NCI-H446 (cell line): ENCODE measurements around the gene FRK.
"Not testable (repeated sequence)": the region's sequence is repeated elsewhere in the genome, so short reads cannot be mapped to it uniquely, and the experiment has no call there.

Experiments used
- DNase-seq, 2 experiments: peaks; one replicate each; lab custom pipeline; 2025; lab: John Stamatoyannopoulos, UW

FRK gene

DNA sequence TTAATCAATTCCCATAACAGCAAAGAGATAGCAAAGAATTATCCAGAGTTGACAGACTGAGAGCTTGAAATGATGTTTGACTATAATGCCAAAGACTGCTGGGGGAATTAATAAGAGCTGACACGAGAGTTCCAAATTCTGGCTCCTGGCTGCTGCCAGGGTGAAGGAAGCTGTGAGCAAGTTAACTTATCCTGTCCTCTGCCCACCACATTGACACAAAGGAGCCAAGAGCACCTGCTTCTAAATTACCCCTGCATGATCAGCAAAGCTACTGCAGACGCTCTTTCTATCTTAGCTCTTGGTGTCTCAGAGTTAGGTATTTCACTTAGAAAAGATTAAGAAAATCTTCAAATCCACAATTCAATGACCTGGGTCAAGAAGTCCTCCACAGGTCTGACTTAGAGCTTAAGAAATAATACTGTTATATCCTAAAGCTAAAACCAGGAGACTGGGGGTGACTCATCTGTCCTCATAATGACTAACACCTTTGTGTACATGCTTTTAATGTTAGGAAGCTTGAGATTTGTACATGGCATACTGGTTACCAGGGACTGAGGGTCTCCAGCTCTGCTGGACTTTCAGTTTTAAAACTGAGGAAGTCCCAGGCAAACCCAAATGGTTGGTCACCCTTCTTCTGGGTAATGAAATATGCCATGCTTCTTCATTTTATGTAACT lies 13.2 kb upstream of the FRK start:
- DNase-seq: no peak

DNA sequence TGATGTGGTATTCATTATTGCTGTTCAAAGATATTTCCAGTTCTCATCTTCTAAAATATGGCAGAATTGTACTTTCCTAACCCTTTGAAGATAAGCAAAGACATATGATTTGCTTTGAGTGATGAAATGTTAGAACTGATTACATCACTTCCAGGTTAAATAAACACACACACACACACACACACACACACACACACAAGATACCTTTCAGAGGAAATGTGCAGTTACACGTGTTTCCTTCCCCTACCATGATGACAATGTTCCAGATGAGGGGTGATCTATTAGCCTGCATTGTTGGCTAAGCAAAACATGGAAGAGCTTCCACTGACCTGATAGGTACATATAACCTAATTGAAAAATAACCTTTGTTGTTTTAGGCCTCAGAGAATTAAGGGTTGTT lies 11.7 kb upstream of the FRK start:
- no peak for DNase-seq

DNA sequence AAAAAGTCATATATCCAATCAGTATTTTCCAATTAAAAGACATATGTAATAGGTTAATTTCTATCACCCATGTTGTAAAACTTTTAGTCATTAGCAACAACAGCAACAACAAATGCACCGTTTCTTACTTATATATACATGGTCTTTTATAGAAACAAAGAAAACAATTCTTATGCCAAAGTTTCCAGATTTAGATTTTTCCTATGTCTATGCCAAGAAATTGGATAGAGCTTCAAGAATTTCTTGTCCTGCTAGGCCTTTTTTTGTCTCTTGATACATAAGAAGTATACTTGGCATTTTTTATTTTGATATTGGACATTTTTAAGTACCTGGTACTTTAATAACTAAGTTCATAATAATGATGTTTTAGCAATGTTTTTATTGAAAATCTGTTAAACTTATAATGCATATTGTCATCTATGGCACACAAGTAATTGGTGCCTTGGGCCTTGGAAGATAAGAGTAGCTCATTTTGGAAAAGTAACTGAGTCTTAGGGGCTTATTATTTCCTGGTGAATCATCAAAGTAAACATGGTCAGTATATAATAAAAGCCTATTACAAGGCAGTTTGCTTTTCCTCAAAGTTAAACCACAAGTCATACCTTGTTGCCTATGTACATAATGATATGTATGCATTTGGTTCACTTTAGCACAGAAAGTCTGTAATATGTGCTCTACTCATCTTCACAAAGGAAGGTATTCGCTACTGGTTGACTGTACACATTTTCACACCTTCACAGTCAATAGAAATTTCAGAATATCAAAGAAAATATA lies 10.1 kb upstream of the FRK start:
- DNase-seq: no peak

DNA sequence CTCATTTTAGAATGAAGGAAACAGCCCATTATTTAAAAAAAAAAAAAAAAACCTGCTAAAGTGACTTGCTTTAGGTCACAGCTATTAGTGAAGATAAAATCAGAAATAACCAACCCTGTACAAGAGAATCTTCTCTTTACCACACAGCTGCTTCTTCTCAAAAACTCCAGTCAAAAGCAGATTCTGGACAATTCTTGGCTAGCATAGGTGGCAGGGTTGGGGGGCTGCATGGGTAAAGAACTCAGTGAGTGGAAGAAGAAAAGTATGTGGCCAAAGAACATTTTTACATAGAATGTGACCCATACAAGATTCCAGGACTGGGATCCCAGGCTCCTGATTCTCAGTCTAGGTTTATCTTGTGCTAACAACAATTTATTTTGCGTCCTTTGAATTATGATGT lies 9.4 kb upstream of the FRK start:
- DNase-seq: no peak

DNA sequence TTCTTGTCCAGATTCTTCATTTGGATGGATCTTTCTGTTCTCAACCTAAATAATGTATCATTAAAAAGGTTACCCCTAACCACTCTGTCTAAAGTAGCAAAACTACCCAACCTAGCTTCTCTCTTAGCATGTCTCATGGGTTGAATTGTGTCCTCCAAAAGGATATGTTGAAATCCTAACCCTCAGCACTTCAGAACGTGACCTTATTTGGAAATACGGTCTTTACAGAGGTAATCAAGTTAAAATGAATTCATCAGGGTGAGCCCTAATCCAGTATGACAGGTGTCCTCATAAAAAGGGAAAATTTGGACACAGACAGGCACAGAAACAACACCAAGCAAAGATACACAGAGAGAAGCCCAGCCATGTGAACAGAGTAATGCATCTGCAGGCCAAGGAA lies 6.1 kb upstream of the FRK start:
- DNase-seq: no peak

DNA sequence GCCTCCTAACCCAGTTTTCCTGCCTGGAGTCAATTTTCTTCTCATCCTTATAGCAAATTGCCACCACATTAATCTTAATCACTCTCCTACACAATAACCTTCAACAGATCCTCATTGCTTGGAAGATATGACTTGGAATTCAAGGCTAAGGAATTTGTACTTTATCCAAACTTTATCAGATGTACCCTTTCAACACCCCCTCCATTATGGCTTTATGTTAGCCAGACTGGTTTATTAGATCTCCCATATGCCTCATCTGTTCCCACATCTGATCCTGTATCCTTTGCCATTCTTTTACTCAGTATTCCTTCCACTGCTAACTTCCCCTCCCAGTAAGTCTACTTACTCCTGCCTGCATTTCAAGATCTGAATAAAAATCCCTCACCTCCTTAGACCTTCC lies 4.0 kb upstream of the FRK start:
- DNase-seq: no peak

DNA sequence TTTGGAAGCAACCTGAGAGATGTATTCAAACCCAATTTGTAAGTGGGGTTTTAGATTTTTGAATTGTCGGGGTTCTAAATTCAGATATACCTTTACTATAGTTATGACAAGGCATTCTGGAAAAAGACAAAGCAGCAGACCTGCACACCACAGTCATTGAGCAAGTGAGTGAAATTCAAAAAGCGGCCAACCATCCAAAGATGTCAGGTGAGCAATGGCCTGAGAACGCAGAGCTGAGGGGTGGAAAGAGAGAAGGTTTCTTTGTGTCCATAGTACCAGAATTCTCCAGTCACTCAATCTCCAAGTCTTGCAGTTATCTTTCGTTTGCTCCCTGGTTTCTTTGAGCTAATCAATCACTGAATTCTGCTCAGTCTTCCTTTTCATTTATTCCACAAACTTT lies 1.8 kb upstream of the FRK start:
- no peak for DNase-seq

DNA sequence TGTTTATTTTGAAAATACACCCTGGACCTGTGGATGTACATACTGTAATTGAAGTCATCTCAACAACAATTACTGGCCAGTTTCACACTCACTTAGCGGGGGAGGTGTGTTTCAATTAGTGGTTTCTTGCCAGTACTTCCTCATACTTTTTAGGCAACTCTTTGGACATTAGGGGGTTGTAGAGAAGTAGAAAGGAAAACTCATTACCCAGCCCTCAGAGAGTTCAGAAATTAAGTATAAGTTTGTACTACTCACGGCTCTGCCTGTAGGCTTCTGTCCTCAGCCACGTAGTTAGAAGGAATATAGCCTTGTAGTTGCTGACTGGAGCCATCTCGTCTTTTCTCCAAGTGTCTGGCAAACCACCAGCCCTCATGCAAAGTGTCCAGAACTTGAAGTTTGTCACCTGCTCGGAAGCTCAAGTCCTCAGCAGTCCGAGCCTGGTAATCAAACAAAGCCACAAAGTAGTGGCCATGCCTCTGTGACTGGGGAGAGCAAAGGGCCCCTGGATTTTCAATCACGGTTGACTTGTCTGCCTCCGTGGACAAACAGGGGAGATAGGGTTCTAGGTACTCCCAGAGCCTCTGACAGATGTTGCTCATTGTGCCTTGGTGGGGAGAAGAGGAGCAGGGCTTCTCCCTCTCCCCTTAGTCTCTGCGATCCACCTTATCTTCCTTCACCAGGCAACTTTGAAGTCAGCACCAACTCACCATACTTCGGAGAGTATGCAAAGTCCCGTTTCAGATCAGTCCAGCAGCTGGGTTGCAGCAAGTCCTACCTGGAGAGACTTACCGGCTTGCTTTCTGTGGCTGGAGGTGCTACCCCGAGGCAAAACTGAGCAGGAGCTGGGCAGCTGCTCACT lies 749 bp downstream of the FRK start:
- DNase-seq: no peak

DNA sequence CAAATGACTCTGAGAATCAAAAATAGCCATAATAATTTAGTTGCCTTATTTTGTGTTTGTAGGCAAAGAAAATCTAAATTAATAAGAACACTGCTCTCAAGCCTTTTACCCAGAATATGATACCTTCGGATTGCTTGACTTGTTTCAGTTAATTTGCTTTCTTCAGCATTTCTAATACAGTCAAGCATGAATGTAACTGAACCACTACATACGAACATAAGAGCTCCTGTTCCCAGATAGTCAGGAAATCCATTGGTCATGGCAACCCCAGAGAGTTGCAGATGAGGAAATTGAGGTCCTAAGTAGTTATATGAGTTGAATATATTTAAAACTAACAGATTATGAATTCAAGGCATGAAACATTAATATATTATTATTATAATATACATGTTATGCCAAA lies 2.9 kb downstream of the FRK start:
- no peak for DNase-seq

DNA sequence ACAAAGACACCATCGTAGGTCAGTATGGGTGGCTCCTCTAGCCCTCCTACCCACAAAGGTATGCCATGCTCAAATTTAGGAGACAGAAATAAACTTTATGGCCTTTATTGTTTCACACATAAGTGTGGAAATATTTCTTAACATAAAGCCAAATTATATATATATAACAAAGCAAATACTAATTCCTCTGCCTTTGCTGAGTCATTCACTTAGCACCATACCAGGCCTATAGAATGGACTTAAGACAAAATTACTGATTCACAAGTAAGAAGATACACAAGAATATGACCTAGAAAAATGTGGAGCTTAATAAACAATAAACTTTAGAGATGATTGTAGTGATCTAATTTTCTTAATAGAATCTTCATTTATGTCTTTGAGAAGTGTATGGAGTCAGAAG lies 5.2 kb downstream of the FRK start:
- DNase-seq: no peak

DNA sequence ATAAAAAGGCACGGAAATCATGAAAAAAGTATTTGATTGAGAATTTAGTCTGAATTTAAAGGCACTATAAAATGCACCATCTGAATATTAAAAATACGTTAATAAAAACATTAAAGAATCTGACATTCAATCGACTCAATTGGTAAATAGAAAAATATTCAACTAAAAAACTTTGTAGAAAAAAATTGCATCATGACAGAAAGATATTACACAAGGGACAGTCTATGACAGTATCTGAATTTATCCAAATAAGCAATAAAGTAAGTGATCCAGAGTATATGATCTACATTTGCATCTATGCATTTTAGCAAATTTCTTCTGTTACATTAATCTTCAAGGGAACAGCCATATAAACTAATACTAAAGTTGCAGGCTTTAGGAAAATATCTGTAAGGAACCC lies 9.4 kb downstream of the FRK start:
- DNase-seq: no peak

DNA sequence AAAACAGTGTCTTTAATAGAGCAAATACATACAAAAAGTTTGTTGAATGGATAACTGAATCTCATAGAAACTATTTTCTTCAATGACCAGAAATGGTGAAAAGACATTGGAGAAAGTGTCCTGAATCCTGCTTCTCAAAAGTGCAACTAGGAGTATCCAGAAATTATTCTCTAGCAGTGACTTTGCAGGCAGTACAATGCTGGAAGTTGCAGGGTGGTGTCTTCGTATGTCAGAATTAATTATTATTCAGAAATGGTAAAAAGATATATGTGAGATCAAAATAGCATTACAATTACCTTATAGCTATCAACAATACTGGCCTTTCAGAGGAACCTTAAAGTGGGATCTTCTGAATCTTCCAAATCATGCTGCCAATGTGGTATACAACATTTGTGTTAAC lies 10.0 kb downstream of the FRK start:
- DNase-seq: no peak

DNA sequence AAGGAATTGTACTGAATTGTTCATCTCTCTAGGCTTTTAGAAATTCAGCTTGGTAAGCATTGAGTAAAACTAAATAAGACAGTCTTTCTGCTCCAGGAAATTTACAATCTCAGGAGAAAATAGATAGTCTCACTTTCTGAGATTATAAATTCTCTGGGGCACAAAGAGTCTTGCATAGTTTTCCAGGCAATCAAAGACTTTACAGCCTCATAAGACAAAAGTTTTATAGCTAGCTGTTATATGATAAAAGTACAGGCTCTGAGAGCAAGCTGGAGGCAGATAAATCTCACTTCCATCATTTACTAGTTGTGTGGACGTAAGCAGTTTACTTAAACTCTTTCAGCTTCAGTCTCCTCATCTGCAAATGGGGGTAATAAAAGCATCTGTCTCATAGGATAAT lies 11.4 kb downstream of the FRK start:
- no peak for DNase-seq

DNA sequence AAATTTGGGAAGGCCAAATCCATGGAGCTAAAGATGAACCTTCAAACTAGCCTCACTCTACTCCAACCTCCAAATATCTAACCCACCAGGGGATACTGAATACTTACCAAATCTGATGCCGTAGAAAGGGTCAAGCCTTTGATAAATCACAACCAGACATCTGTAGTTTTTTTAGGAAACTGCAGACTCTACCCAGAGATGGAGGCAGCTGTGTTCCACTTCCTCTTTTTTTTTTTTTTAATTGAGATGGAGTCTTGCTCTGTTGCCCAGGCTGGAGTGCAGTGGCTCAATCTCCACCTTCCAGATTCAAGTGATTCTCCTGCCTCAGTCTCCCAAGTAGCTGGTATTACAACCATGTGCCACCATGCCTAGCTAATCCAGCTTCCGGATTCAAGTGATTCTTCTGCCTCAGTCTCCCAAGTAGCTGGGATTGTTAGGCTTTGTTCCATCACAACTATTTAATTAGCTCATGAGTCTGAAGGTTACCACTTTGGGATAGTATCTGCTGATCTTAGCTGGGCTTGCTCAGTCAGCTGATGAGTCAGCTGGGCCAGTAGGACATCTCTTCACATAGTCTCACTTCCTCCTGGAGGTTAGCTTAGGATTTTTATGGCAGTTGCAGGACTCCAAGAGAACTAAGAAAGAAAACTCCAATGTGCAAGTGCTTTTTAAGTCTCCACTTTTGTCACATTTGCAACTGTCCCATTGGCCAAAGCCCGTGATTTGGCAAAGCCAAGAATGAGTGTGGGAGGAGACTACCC lies 13.3 kb downstream of the FRK start:
- DNase-seq: no peak

DNA sequence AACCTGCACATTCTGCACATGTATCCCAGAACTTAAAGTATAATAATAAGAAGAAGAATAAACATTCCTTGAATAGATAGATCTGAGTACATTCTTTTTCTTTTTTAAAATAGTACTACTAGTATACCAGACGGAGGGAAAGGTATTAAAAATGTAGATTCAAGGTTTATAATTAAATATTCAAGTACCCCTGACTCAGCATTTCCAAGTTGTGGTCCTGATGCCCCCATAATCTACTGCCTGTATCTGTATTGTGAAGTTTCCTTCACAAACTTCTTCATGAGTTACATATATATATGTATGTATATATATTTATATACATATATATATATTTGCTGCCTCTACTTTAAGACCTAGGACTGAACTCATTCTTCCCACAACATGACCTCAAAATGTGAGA lies 14.0 kb downstream of the FRK start:
- DNase-seq: no peak

DNA sequence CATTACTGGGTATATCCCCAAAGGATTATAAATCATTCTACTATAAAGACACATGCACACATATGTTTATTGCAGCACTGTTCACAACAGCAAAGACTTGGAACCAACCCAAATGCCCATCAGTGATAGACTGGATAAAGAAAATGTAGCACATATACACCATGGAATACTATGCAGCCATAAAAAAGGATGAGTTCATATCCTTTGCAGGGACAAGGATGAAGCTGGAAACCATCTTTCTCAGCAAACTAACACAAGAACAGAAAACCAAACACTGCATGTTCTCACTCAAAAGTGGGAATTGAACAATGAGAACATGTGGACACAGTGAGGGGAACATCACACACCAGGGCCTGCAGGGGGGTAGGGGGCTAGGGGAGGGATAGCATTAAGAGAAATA lies 14.4 kb downstream of the FRK start:
- not testable (repeated sequence) for DNase-seq

DNA sequence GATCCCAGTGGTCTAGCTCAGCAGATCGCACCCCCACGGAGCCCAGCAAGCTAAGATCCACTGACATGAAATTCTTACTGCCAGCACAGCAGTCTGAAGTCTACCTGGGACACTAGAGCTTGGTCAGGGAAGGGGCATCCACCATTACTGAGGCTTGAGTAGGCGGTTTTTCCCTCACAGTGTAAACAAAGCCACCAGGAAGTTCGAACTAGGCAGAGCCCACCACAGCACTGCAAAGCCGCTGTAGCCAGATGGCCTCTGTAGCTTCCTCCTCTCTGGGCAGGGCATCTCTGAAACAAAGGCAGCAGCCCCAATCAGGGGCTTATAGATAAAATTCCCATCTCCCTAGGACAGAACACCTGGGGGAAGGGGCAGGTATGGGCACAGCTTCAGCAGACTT lies 18.8 kb downstream of the FRK start:
- DNase-seq: no peak

DNA sequence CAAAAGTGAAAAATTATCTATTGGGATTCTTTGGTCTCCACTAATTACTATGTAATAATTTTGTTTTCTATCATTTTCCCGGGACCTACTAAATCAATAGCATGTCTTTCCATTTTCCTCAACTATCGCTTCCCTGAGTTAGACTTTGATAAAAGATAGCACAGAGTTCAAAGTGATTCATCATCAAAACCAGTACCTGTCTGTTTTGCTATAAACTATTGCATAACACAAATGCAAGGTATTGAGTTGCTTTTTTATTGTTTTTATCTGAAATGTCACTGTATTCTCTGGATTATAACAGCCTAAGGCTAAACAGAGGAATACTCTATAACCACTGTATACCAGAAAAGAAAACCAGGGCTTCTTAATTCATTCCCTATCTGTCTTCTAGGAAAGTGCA lies 19.7 kb downstream of the FRK start:
- no peak for DNase-seq

DNA sequence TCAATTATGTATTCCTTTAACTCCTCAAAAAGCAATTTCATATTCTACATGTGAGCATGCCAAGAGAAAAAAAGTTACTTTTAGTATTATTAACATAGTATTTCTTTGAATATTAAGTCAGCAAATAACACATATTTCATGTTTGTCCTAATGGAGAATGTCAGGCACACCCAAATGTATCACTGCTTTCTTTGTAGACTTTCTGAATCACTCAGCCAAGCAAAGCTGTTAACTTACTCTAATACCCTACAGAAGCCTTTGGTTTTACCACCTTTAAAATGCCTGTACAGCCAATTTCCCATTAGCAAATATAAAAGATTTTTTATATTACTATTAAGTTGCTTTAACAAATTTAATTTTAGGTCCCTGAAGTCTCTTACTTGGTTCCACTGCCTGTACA lies 23.8 kb downstream of the FRK start:
- no peak for DNase-seq

DNA sequence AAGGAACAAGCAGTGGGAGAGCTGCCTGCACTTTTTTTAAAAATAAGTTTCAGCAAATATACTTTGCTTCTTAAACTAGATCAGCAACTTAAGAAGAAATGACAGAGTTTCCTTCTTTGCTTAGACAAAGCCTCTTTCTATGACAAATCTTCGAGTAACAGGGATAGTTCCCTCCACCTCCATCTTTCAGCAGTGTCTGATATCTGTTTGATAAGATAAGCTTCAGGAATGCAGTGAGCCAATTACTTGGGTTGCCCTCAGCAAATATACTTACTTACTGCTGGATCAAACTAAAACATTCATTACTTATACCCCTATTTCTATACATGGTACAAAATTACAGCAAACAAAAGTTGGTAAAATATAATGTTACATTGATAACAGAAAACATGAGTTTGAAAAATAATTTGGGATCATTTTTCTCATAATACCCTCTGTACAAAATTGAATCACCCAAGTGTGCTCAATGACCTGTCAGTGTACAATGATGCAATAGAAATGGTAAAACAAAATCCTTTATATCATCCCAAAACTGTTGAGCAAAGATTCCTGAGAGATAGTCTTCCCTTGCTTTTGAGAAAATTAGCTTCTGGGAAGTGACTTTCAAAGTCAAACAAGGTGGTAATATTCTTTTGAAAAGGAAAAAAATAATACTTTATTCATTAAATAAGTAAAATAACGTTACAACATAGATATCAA lies 24.5 kb downstream of the FRK start:
- no peak for DNase-seq

DNA sequence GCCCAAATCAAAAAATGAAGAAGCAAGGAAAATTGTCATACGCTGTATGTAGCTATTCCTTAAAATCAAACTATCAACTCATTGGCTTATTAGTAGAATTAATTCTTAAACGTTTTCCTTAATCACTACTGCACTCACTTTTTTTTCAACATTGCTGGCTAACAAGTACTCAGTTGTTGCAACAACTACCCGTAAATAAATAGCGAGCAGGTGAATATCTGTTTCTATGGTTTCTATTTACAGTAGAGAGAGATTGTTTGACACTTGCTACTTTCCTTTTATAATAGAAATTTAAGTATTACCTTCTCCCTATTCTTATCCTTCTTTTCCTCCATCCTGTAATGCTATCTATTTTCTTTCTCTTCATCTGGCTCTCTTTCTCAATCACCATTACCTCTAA lies 25.1 kb downstream of the FRK start:
- DNase-seq: no peak

DNA sequence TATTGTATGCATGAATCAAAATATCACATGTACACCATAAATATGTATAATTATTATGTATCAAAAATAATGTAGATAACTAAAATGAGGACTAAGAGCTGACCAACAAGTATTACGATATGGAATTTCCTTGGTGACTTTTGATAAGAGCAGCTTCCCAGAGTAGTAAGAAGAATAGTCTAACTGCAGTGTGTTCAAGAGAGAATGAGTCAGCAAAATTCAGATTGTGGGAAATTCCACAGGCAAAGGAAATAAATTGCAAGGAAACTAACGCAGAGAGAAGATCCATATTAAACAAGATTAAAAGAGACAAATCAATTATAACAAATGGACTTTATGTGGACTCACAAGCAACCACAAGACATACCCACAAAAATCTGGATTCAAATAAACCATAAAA lies 26.4 kb downstream of the FRK start:
- no peak for DNase-seq
